Ureter (tissue), 1 donor: ENCODE results near the gene PHLDA3. TPM values are rescaled to one million over a fixed set of nuclear protein-coding genes. Genes with fewer than 3 reads are reported as not detected.

Source experiments
- DNase-seq: peaks from one replicate; pipeline ENCODE4 v3.0.0-alpha.2; 2020; ENCODE audit warnings: low spot score
- total RNA-seq: library from RNA; stranded (reverse); gene quantifications from one replicate; pipeline ENCODE4 v1.2.4, GENCODE V29; 2023
- donor health status: DM: yes; HTN: yes; CAD: no.

Gene PHLDA3
- total RNA-seq, 1 donor from 2014 or later = 75.4 TPM

DNA sequence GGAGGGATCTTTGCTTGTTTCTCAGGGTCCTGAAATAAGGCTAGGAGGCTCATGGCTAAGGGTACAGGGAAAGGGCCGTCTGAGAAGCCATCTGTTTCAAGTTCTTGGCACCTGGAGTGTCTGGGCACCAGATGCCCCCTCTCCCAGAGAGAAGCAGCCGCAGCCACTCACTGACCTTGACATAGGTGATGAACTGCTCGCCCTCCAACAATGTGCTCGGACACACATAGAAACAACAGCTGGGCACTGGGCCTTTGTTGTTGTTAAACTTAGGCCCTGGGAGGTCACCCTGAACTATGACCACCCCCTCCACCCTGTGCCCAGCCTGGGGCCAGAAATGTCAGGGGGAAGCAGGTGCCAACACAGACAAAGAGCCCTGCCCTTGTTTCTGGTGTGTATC is 38.2 kb downstream of the PHLDA3 start:
- DNase-seq = no peak

DNA sequence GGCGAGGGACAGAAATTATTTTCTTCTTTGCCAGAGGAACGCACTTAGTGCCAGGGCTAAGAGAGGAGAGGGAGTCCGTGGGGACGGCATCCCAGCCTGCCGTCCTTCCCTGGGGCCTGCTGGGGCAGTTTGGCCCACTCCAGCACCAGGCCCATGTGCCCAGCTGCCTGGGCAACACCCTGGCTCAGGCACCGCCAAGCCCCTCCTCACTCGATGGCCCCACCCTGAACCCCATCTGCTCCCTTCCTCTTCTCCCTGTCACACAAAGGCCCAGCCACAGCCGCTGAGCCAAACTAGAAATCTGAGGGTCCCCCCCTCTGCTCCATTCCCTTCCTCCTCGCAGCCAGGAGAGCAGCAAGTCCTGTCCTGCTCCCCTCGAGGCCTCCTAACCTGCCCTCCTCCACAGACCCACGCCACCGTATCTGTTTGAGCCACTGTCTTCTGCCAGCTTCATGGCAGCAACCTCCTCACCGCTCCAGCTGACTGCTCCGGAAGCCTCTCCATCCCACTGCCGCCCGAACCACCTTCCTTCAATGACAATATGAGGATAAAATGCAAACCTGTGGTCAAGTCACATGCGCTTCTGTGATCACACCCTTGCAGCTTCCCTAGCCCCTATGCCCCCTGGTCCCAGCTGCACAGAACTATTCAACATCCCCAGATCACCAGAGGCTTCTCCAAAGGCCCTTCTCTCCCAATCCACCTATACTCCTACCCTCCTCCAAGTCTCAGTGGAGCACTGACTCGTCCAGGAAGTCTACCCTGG is 39.1 kb downstream of the PHLDA3 start:
- no peak for DNase-seq

DNA sequence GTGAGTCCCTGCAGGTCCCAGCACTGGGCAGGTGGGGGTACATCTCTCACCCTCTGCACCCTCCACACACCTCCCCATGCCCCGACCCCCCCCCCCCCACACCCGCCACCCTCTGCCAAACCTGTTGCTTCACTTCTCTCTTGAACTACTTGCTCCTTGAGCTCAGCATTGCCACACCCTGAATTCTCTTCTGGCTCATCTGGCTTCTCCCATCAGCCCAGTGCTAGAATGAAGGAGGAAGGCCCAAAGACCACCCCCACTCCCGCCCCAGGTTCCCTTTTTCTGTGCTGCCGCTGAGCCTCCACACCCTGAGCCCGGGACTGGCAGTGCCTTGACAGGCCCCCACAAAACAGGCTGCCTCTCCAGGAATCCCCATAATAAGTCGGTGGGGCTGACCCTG is 41.0 kb downstream of the PHLDA3 start:
- DNase-seq = no peak

GRCh38 chr1:201426479-201427310 is 42.3 kb downstream of the PHLDA3 start:
- DNase-seq = no peak

- DNase-seq = no peak
Observed at GRCh38 chr1:201424146-201424545, 44.8 kb downstream of the PHLDA3 start.

DNA sequence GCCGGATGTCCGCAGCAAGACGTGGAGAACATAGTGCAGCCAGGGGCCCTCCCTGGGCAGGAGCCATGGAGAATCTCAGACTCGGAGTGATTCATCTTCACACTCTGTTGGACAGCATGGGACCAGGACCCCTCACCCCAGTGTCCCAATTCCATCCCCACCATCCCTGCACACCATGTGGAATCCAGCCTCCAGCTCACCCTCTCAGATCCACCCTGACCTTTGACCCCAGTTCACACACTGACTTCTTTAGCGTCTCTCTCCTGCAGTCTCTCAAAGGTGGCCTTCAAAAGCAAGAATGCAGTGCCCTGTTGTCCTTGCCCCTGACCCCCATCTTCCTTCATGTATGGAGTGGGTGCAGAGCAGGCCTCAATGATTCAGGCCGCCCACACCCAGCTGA is 45.3 kb downstream of the PHLDA3 start:
- no peak for DNase-seq

DNA sequence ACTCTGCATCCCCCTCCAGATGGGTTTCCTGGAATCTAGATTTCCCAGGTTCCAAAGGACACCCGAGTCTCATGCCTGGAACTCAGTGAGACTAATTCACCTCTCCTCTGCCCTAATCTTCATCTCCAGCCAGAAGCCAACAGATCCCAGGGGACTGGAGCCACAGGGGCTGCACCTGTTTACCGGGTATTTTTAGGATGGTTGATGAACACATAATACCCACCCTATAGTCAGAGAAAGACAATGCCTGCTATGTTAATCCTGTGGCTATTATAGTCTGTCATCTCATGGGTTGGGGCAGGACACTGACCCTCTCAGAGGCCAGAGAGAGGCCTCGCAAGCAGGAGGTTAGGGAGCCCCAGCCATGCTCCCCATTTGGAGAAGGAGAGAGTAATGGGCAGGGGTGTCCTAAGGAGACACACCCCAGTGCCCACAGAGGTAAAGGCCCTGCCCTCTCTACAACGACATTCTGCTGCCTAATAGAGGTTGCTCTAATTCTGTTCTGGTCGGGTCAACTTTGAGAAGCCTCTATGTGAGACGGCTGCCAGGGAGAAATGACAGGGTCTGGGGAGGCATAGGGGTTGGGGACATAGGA is 46.5 kb downstream of the PHLDA3 start:
- DNase-seq = no peak

DNA sequence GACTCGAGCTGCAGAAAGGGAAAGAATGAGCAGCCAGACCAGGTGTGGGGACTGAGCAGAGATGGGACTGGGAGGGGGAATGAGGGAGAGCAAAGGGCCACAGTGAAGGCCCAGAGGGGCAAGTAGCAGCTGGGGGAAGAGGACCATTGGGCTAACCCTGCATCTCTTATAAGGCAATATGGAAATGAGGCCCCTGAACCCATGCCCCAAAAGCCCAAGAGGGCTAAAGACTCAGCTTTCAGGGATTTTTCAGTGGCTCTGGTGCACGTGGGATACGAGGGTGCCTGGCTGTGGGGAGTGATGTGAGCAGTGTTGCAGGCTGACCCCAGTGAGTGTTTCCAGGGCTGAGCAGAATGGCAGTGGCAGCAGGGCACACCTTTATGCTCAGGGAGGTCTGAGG is 47.0 kb downstream of the PHLDA3 start:
- no peak for DNase-seq

DNA sequence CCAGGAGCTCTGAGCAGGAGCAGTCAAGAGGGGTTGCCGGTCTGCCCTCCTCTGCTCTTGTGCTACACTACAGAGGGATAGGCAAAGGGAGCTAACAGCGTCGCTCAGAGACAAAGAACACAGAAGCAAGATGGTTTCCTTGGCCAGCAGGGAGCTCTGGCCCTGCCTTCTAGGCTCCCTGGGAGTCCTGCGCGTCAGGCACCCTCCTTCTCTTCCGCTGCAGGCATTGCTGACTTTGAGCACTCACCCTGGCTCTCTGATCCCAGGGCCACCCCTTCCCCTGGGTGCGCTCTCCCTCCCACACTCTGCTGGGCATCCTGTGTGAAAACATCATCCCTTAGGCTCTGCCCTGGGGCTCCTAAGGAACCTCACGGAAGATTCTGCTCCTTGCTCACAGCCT is 47.9 kb downstream of the PHLDA3 start:
- DNase-seq = no peak

- DNase-seq = no peak
Observed at GRCh38 chr1:201420608-201421002, 48.4 kb downstream of the PHLDA3 start.

DNA sequence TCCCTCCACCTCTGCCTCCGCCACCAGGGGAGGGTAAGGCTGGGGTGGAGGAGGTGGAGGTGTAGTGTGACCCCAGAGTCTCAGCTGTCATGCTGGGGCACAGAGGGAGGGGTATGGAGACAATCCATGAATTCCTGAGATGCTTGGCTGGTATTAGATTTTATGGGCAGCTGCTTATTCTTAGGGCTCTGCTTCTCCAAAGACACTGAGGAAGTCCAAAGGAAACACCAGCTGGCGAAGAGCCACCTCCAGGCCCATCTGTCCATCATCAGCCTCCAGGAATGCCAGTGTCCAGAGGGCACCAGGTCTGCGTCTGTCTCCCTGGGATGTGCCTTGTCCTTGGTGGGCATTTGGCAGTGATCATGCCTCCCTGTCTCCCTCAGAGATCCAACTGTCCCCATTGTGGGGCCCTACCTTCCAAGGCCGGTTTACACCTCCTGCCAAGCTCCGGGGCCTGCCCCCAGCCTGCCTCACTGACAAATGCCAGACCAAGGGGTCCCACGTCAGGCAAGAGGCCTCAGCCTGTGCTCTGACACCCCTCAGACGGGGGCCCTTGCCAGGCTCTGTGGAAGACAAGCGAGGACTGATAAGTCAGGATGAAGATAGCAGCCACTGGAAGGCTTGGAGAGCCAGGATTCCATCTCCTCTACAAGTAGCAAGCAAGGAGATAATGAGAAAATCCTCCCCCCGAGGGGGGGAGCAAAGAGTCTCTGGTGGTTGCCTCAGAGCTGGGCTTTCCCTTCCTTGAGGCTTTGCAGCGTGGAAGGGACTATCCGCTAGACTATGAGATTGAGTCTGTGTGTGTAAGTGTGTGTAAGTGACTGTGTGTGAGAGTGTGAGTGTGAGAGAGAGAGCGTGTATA is 49.0 kb downstream of the PHLDA3 start:
- DNase-seq = no peak

GRCh38 chr1:201419256-201419655 is 49.7 kb downstream of the PHLDA3 start:
- DNase-seq = no peak

- DNase-seq = no peak
Observed at GRCh38 chr1:201418461-201418860, 50.5 kb downstream of the PHLDA3 start.

Other genes with a start within 250 kb of the PHLDA3 start
- 58.1 TPM for gene PKP1, start 185.7 kb downstream of the PHLDA3 start, total RNA-seq
- 1.4 TPM for gene TNNT2, start 91.5 kb downstream of the PHLDA3 start, total RNA-seq
- 186 TPM for gene LAD1, start 69.9 kb downstream of the PHLDA3 start, total RNA-seq
- 0.23 TPM for gene TNNI1, start 47.5 kb downstream of the PHLDA3 start, total RNA-seq
- 545 TPM for gene CSRP1, start 37.9 kb upstream of the PHLDA3 start, total RNA-seq
- 49.3 TPM for gene NAV1, start 69.9 kb upstream of the PHLDA3 start, total RNA-seq